ENCODE measurements around the gene ATF7IP2.
"Not testable (repeated sequence)": the region's sequence is repeated elsewhere in the genome, so short reads cannot be mapped to it uniquely, and the experiment has no call there.

Gene ATF7IP2
- 6.5 to 22.5 (median 10.4) reads per million in 17 experiments for total RNA-seq

- peak; percentile 83 to 94 (median 91) for DNase-seq
These were observed at the start of gene ATF7IP2 for GRCh38 chr16:10385725-10386516. Gene ATF7IP2 (plus strand): TSS chr16:10386061. CDS start chr16:10430621, 44,560 bp downstream.

GRCh38 chr16:10338426-10338825 lies 47.4 kb upstream of the ATF7IP2 start:
- DNase-seq = no peak

- DNase-seq = peak; percentile 39 to 69 (median 60)
These were observed 45.8 kb upstream of the ATF7IP2 start for GRCh38 chr16:10339777-10340732.

- no peak for DNase-seq
These were observed 42.6 kb upstream of the ATF7IP2 start for GRCh38 chr16:10343124-10343760.

GRCh38 chr16:10344699-10345098 lies 41.2 kb upstream of the ATF7IP2 start:
- not testable (repeated sequence) for DNase-seq

- no peak for DNase-seq
These were observed 40.2 kb upstream of the ATF7IP2 start for GRCh38 chr16:10345629-10346028.

GRCh38 chr16:10349851-10350250 lies 36.0 kb upstream of the ATF7IP2 start:
- no peak for DNase-seq

- no peak for DNase-seq
These were observed 33.6 kb upstream of the ATF7IP2 start for GRCh38 chr16:10352262-10352661.

GRCh38 chr16:10355589-10355988 lies 30.3 kb upstream of the ATF7IP2 start:
- DNase-seq = no peak

- DNase-seq = no peak
These were observed 28.7 kb upstream of the ATF7IP2 start for GRCh38 chr16:10356870-10357842.

- not testable (repeated sequence) for DNase-seq
These were observed 24.1 kb upstream of the ATF7IP2 start for GRCh38 chr16:10361747-10362076.

GRCh38 chr16:10362077-10362863 lies 23.6 kb upstream of the ATF7IP2 start:
- DNase-seq = peak in 3 of 4 experiments; percentile 20 to 33 (median 27)

- DNase-seq = not testable (repeated sequence)
These were observed 23.0 kb upstream of the ATF7IP2 start for GRCh38 chr16:10362864-10363197.

GRCh38 chr16:10366619-10367018 lies 19.2 kb upstream of the ATF7IP2 start:
- DNase-seq = not testable (repeated sequence)

- DNase-seq = no peak
These were observed 18.2 kb upstream of the ATF7IP2 start for GRCh38 chr16:10367616-10368188.

GRCh38 chr16:10368969-10369551 lies 16.8 kb upstream of the ATF7IP2 start:
- no peak for DNase-seq

GRCh38 chr16:10370096-10370726 lies 15.7 kb upstream of the ATF7IP2 start:
- peak in 1 of 4 experiments; percentile 8 for DNase-seq

- DNase-seq = no peak
These were observed 14.3 kb upstream of the ATF7IP2 start for GRCh38 chr16:10371592-10371991.

GRCh38 chr16:10373556-10373955 lies 12.3 kb upstream of the ATF7IP2 start:
- no peak for DNase-seq

GRCh38 chr16:10376229-10376628 lies 9.6 kb upstream of the ATF7IP2 start:
- no peak for DNase-seq
